Measurements from ENCODE around the gene LBHD2. TPM values are rescaled to one million over a fixed set of nuclear protein-coding genes. Genes with fewer than 3 reads are reported as not detected.

The LBHD2 gene
- total RNA-seq, 1 donor, result not detected

- no peak for TF ChIP-seq CTCF (IDR thresholded peaks at IDR 0.05; ENCODE audit: insufficient read depth, low read length)
- no peak overlapping the region for H3K4me3 ChIP-seq (ENCODE audit: low read depth, low read length)
- peak; percentile 87 for DNase-seq (ENCODE audit: low read depth)
These were observed 47.0 kb downstream of the LBHD2 start for GRCh38 chr14:103130965-103131364.

- no peak for DNase-seq (ENCODE audit: low read depth)
- no peak for TF ChIP-seq CTCF (IDR thresholded peaks at IDR 0.05; ENCODE audit: insufficient read depth, low read length)
- H3K4me3 ChIP-seq (ENCODE audit: low read depth, low read length), result no peak overlapping the region
These were observed 47.6 kb downstream of the LBHD2 start for GRCh38 chr14:103131580-103131979.

GRCh38 chr14:103132381-103133209, 48.6 kb downstream of the LBHD2 start:
- no peak for TF ChIP-seq CTCF (IDR thresholded peaks at IDR 0.05; ENCODE audit: insufficient read depth, low read length)
- H3K4me3 ChIP-seq (ENCODE audit: low read depth, low read length), result no peak overlapping the region
- no peak for DNase-seq (ENCODE audit: low read depth)

GRCh38 chr14:103133210-103134140, 49.5 kb downstream of the LBHD2 start:
- no peak overlapping the region for H3K4me3 ChIP-seq (ENCODE audit: low read depth, low read length)
- TF ChIP-seq CTCF (IDR thresholded peaks at IDR 0.05; ENCODE audit: insufficient read depth, low read length), result no peak
- DNase-seq (ENCODE audit: low read depth), result no peak

- TF ChIP-seq CTCF (IDR thresholded peaks at IDR 0.05; ENCODE audit: insufficient read depth, low read length), result no peak
- no peak for DNase-seq (ENCODE audit: low read depth)
- no peak overlapping the region for H3K4me3 ChIP-seq (ENCODE audit: low read depth, low read length)
These were observed 50.4 kb downstream of the LBHD2 start for GRCh38 chr14:103134405-103134804.

GRCh38 chr14:103134919-103135318, 50.9 kb downstream of the LBHD2 start:
- no peak for TF ChIP-seq CTCF (IDR thresholded peaks at IDR 0.05; ENCODE audit: insufficient read depth, low read length)
- H3K4me3 ChIP-seq (ENCODE audit: low read depth, low read length), result no peak overlapping the region
- no peak for DNase-seq (ENCODE audit: low read depth)

All from fibroblast of the aortic adventitia (primary cell).